GM19395 (cell line): ENCODE data around the gene PAX1.

Source experiments
- ATAC-seq: cut with Tn5 transposase; IDR thresholded peaks from one replicate; pipeline ENCODE4 v1.9.1; 2021; ENCODE audit warnings: mild to moderate bottlenecking, moderate library complexity; ENCODE audit not compliant: unreplicated experiment

Gene PAX1

GRCh38 chr20:21705575-21706260 lies at the start of gene PAX1:
TSS of gene PAX1 (plus strand) at chr20:21705664. CDS start at chr20:21705713, 49 bp downstream.
- ATAC-seq = no peak

GRCh38 chr20:21656308-21657067 lies 49.0 kb upstream of the PAX1 start:
- ATAC-seq = no peak

GRCh38 chr20:21661488-21662055 lies 43.9 kb upstream of the PAX1 start:
- no peak for ATAC-seq

GRCh38 chr20:21663465-21663864 lies 42.0 kb upstream of the PAX1 start:
- ATAC-seq = no peak

- ATAC-seq = no peak
Measured at GRCh38 chr20:21665687-21666446, 39.6 kb upstream of the PAX1 start.

- ATAC-seq = no peak
Measured at GRCh38 chr20:21670126-21670525, 35.3 kb upstream of the PAX1 start.

- no peak for ATAC-seq
Measured at GRCh38 chr20:21670981-21671380, 34.5 kb upstream of the PAX1 start.

GRCh38 chr20:21677261-21677660 lies 28.2 kb upstream of the PAX1 start:
- no peak for ATAC-seq

- no peak for ATAC-seq
Measured at GRCh38 chr20:21677781-21678180, 27.7 kb upstream of the PAX1 start.

GRCh38 chr20:21681234-21681921 lies 24.1 kb upstream of the PAX1 start:
- ATAC-seq = no peak

- no peak for ATAC-seq
Measured at GRCh38 chr20:21681922-21682318, 23.5 kb upstream of the PAX1 start.

GRCh38 chr20:21682521-21682954 lies 22.9 kb upstream of the PAX1 start:
- no peak for ATAC-seq

- ATAC-seq = no peak
Measured at GRCh38 chr20:21684671-21685070, 20.8 kb upstream of the PAX1 start.

- ATAC-seq = no peak
Measured at GRCh38 chr20:21685981-21686380, 19.5 kb upstream of the PAX1 start.

- ATAC-seq = no peak
Measured at GRCh38 chr20:21693322-21693721, 12.1 kb upstream of the PAX1 start.

- ATAC-seq = no peak
Measured at GRCh38 chr20:21698494-21699215, 6.8 kb upstream of the PAX1 start.

- no peak for ATAC-seq
Measured at GRCh38 chr20:21699216-21699508, 6.3 kb upstream of the PAX1 start.

- no peak for ATAC-seq
Measured at GRCh38 chr20:21701171-21701876, 4.1 kb upstream of the PAX1 start.

GRCh38 chr20:21702016-21702415 lies 3.4 kb upstream of the PAX1 start:
- no peak for ATAC-seq
